CD4-positive, alpha-beta T cell (primary cell): ENCODE results near the gene RAB14. TPM values are rescaled to one million over a fixed set of nuclear protein-coding genes. Genes with fewer than 3 reads are reported as not detected.
A peak's percentile ranks its signal among the peaks of the same experiment; 100 is the strongest.

Experiments used
- ATAC-seq: fragments of 200-7000 bp; cut with Tn5 transposase; one replicate; pipeline ENCODE4 v1.10.0; 2022; ENCODE audit warnings: mild to moderate bottlenecking; ENCODE audit not compliant: poor library complexity
- CTCF ChIA-PET: fragments of 350-600 bp; sonication (Branson Sonifier 250); formaldehyde crosslinking; loops from one replicate; lab custom pipeline; 2021; ENCODE audit warnings: antibody characterized with exemption, inconsistent platforms; lab: Charles Lee
- POLR2A ChIA-PET: fragments of 350-600 bp; sonication (Branson Sonifier 250); formaldehyde crosslinking; loops from one replicate; lab custom pipeline; 2021; ENCODE audit warnings: antibody characterized with exemption, inconsistent platforms; lab: Charles Lee
- DNase-seq, 14 experiments: peaks; one replicate each; pipeline ENCODE4 v3.0.0-alpha.2; 2013 to 2020; ENCODE audit warnings: mixed read lengths in 2 of 14
- H3K27ac ChIP-seq, 2 donors: one replicate each; pipeline versions ENCODE4 v1.5.1 to v1.7.0; 2013; ENCODE audit warnings: low read length in 2 of 2, low read depth in 1 of 2, mild to moderate bottlenecking in 1 of 2
- H3K27me3 ChIP-seq, 2 experiments: 1 replicate in 1 of 2; 2 replicates in 1 of 2; pipeline versions ENCODE4 v1.6.1 to v1.7.0; 2013; ENCODE audit warnings: low read length in 2 of 2, control low read depth in 1 of 2, mild to moderate bottlenecking in 1 of 2, moderate library complexity in 1 of 2; ENCODE audit not compliant: insufficient read depth in 2 of 2, control insufficient read depth in 1 of 2
- H3K36me3 ChIP-seq: one replicate; pipeline ENCODE4 v1.6.1; 2013; ENCODE audit warnings: low read length, control low read depth; ENCODE audit not compliant: insufficient read depth
- H3K4me1 ChIP-seq: one replicate; pipeline ENCODE4 v1.6.1; 2013; ENCODE audit warnings: low read length, control low read depth; ENCODE audit not compliant: insufficient read depth
- H3K4me3 ChIP-seq: one replicate; pipeline ENCODE4 v1.5.1; 2013; ENCODE audit warnings: mild to moderate bottlenecking, low read length, moderate library complexity
- H3K9me3 ChIP-seq, 2 experiments: 1 replicate in 1 of 2; 2 replicates in 1 of 2; pipeline versions ENCODE4 v1.6.1 to v1.7.0; 2013; ENCODE audit warnings: low read length in 2 of 2, mild to moderate bottlenecking in 2 of 2, control low read depth in 1 of 2, moderate library complexity in 1 of 2; ENCODE audit not compliant: control insufficient read depth in 1 of 2, insufficient read depth in 1 of 2
- H3K27ac Mint-ChIP-seq: one replicate; pipeline ENCODE4 v1.8.0; 2020; ENCODE audit warnings: mixed read lengths
- H3K27me3 Mint-ChIP-seq: one replicate; pipeline ENCODE4 v1.8.0; 2021; ENCODE audit warnings: mixed read lengths
- H3K36me3 Mint-ChIP-seq: one replicate; pipeline ENCODE4 v1.8.0; 2021; ENCODE audit warnings: low read depth, mixed read lengths
- H3K4me1 Mint-ChIP-seq: one replicate; pipeline ENCODE4 v1.8.0; 2021; ENCODE audit warnings: low read depth, mixed read lengths
- H3K4me3 Mint-ChIP-seq: one replicate; pipeline ENCODE4 v1.8.0; 2020; ENCODE audit warnings: mild to moderate bottlenecking, mixed read lengths
- H3K9me3 Mint-ChIP-seq: one replicate; pipeline ENCODE4 v1.8.0; 2020; ENCODE audit warnings: mixed read lengths
- intact Hi-C, 2 experiments: fragments of 100-400 bp; cut with DNase I in 1 of 2; cut with micrococcal nuclease in 1 of 2; formaldehyde crosslinking; loops; one replicate each; pipeline versions ENCODE4 v1.15.1 to v1.9.0; 2023 to 2025; cut with DNase I, micrococcal nuclease
- total RNA-seq, 174 experiments: library from RNA in 2 of 174; stranded (reverse) in 2 of 174; gene quantifications; one replicate each; pipeline ENCODE4 v1.2.3 and lab custom pipeline; 2021 to 2026
- TF ChIP-seq, protein P1 (sequence below): fragments of 200-600 bp; IDR thresholded peaks from one replicate; pipeline ENCODE4 v1.8.0; 2022; ENCODE audit warnings: antibody characterized with exemption, mild to moderate bottlenecking

Gene RAB14
- total RNA-seq, 2 experiments from 2014 or later = 57.4 to 58.2 TPM

DNA sequence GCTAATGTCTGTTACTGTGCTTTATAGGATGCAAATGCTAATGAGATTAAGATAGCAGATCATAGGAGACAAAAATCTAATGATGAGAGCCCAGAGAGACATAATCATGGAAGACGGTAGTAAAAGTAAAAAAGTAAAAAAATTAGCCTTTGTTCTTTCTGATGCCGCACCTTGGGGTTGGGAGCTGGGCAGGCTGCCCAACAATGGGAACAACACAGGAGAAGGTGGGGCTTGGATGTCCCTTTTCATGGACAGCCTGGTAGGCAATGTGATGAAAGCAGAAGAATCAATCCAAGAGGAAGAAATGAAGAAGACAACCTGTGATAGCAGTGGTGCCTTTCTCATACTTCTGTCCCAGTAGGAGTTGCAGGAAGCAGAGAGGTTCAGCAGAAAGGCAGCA is 57.2 kb downstream of the RAB14 start:
- no peaks in the 10 kb centered on the region for H3K9me3 Mint-ChIP-seq
- H3K27me3 ChIP-seq = no peaks in the 10 kb centered on the region
- peaks cover 96% of the 10 kb centered on the region for H3K36me3 ChIP-seq
- H3K27ac Mint-ChIP-seq = peak overlapping the region; percentile 1
- H3K9me3 ChIP-seq = no peaks in the 10 kb centered on the region
- DNase-seq (no peak), ATAC-seq (no peak)
- H3K4me3 Mint-ChIP-seq = no peak overlapping the region
- CTCF ChIA-PET = interaction anchor here (1.1 kb wide), 1 partner anchor 37 kb away, joined by 3 read pairs; no protein-coding TSS in a partner anchor
- H3K4me1 Mint-ChIP-seq = peaks cover 5% of the 10 kb centered on the region
- TF ChIP-seq, protein P1, sequence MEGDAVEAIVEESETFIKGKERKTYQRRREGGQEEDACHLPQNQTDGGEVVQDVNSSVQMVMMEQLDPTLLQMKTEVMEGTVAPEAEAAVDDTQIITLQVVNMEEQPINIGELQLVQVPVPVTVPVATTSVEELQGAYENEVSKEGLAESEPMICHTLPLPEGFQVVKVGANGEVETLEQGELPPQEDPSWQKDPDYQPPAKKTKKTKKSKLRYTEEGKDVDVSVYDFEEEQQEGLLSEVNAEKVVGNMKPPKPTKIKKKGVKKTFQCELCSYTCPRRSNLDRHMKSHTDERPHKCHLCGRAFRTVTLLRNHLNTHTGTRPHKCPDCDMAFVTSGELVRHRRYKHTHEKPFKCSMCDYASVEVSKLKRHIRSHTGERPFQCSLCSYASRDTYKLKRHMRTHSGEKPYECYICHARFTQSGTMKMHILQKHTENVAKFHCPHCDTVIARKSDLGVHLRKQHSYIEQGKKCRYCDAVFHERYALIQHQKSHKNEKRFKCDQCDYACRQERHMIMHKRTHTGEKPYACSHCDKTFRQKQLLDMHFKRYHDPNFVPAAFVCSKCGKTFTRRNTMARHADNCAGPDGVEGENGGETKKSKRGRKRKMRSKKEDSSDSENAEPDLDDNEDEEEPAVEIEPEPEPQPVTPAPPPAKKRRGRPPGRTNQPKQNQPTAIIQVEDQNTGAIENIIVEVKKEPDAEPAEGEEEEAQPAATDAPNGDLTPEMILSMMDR = no peak
- no peak overlapping the region for H3K4me3 ChIP-seq
- POLR2A ChIA-PET = interaction anchor here (1.2 kb wide), 2 partner anchors 17 to 23 kb away, joined by 3 to 4 read pairs; no protein-coding TSS in a partner anchor
- peaks cover 93% of the 10 kb centered on the region for H3K36me3 Mint-ChIP-seq
- no peaks in the 10 kb centered on the region for H3K4me1 ChIP-seq
- H3K27me3 Mint-ChIP-seq = no peaks in the 10 kb centered on the region
- intact Hi-C loops = no loop called here
- H3K27ac ChIP-seq = no peak overlapping the region

DNA sequence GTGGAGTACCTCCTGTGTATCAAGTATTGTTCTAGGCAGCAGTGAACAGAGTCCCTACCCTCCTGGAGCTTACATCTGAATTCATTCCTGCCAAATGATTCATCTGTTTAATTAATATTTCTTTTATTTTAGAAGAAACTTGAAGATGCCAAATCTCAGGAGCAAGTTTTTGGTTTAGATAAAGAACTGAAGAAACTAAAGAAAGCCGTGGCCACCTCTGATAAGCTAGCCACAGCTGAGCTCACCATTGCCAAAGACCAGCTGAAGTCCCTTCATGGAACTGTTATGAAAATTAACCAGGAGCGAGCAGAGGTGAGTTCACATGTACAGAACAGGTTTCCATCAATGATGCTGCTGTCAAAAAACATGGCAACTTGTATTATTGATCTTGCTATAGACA is 57.9 kb downstream of the RAB14 start:
- ATAC-seq (no peak), DNase-seq (no peak)
- Mint-ChIP-seq H3K27ac (peak overlapping the region; percentile 63), H3K4me3 (no peak overlapping the region), H3K9me3 (no peaks in the 10 kb centered on the region), H3K36me3 (peaks cover 95% of the 10 kb centered on the region), H3K4me1 (peaks cover 5% of the 10 kb centered on the region), H3K27me3 (no peaks in the 10 kb centered on the region)
- TF ChIP-seq, protein P1 = no peak
- no peaks in the 10 kb centered on the region for H3K27me3 ChIP-seq
- ChIA-PET POLR2A (interaction anchor here (1.2 kb wide), 2 partner anchors 18 to 22 kb away, joined by 3 to 4 read pairs; no protein-coding TSS in a partner anchor), CTCF (interaction anchor here (1.1 kb wide), 1 partner anchor 36 kb away, joined by 3 read pairs; no protein-coding TSS in a partner anchor)
- intact Hi-C loops = no loop called here
- no peak overlapping the region for H3K4me3 ChIP-seq
- H3K9me3 ChIP-seq = no peaks in the 10 kb centered on the region
- H3K27ac ChIP-seq = no peak overlapping the region
- H3K36me3 ChIP-seq = peaks cover 98% of the 10 kb centered on the region
- H3K4me1 ChIP-seq = no peaks in the 10 kb centered on the region

DNA sequence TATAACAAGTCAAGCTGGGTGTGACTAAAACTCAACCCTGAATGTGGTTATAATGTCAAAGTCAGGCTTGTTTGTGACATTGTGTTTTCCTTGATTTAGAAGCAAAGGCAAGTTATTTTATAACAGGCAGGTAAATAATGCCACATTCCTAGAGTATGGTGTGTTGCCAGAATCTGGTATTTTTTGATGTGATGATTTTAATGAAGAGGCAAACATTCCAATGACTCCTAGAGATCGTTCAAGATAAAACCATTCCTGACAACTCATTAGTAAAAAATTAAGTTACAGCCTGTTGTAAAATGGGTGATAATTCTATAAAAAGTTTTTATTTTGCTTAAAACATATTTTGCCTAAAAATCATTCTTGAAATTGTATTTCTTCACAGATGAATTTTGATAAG is 60.0 kb downstream of the RAB14 start:
- H3K4me1 ChIP-seq = no peaks in the 10 kb centered on the region
- TF ChIP-seq, protein P1 = no peak
- DNase-seq (no peak), ATAC-seq (no peak)
- no peak overlapping the region for H3K4me3 Mint-ChIP-seq
- no peak overlapping the region for H3K27ac Mint-ChIP-seq
- no peaks in the 10 kb centered on the region for H3K9me3 Mint-ChIP-seq
- H3K4me1 Mint-ChIP-seq = peaks cover 21% of the 10 kb centered on the region
- intact Hi-C loops = no loop called here
- no peaks in the 10 kb centered on the region for H3K27me3 Mint-ChIP-seq
- peaks cover 95% of the 10 kb centered on the region for H3K36me3 Mint-ChIP-seq
- CTCF ChIA-PET = interaction anchor here (1.8 kb wide), 1 partner anchor 20 kb away, joined by 5 read pairs; no protein-coding TSS in a partner anchor
- H3K9me3 ChIP-seq = no peaks in the 10 kb centered on the region
- H3K27ac ChIP-seq = no peak overlapping the region
- POLR2A ChIA-PET = no interaction called here
- no peak overlapping the region for H3K4me3 ChIP-seq
- H3K27me3 ChIP-seq = no peaks in the 10 kb centered on the region
- peaks cover 96% of the 10 kb centered on the region for H3K36me3 ChIP-seq
